Testis (tissue), 3 donors: ENCODE results near the gene AIMP1. TPM values are rescaled to one million over a fixed set of nuclear protein-coding genes. Genes with fewer than 3 reads are reported as not detected.

Experiments used
- DNase-seq: peaks from one replicate; pipeline ENCODE4 v3.0.0-alpha.2; 2019
- H3K27ac ChIP-seq, 2 donors: fragments of 200-600 bp; sonication (generic); one replicate each; pipeline ENCODE4 v1.5.1; 2019
- H3K27me3 ChIP-seq: fragments of 200-600 bp; sonication (generic); one replicate; pipeline ENCODE4 v1.5.1; 2019
- H3K36me3 ChIP-seq: fragments of 200-600 bp; sonication (generic); one replicate; pipeline ENCODE4 v1.5.1; 2017; ENCODE audit warnings: low read depth; ENCODE audit errors: missing control alignments
- H3K4me1 ChIP-seq: fragments of 200-600 bp; sonication (generic); one replicate; pipeline ENCODE4 v1.5.1; 2019
- H3K4me3 ChIP-seq, 2 donors: fragments of 200-600 bp; sonication (generic); one replicate each; pipeline ENCODE4 v1.5.1; 2017 to 2019
- H3K9me3 ChIP-seq: fragments of 200-600 bp; sonication (generic); one replicate; pipeline ENCODE4 v1.5.1; 2017
- POLR2A ChIP-seq: fragments of 450-650 bp; IDR thresholded peaks from one replicate; pipeline ENCODE4 v1.6.1; 2017; ENCODE audit warnings: antibody characterized with exemption, mild to moderate bottlenecking, moderate library complexity
- WGBS, 2 donors: methylation state at CpG; one replicate each; pipeline ENCODE4 v1.1.5; 2018; 5-methylcytosine and 5-hydroxymethylcytosine counted together
- intact Hi-C: fragments of 100-400 bp; cut with DNase I; formaldehyde crosslinking; loops from one replicate; pipeline ENCODE4 v1.15.1; 2023; ENCODE audit warnings: low total_unique reads
- polyA plus RNA-seq: library from polyadenylated mRNA; stranded (reverse); fragments of 350-450 nt; fragmentation: Illumina TruSeq; extraction: RNeasy Lipid Tissue Mini Kit (QIAGEN cat#74804); gene quantifications from one replicate; pipeline ENCODE4 v1.2.3, GENCODE V29; 2014; ENCODE audit warnings: low read depth, low replicate concordance; ENCODE audit not compliant: insufficient read depth
- total RNA-seq, 2 donors: library from RNA; depleted of rRNA; stranded (reverse); fragments of >200 nt; gene quantifications; one replicate each; pipeline ENCODE4 v1.2.3, GENCODE V29; 2016
- TF ChIP-seq, protein P1 (sequence below), 3 experiments: fragments of 450-650 bp in 2 of 3; fragments of 200-600 bp in 1 of 3; sonication (generic) in 1 of 3; IDR thresholded peaks; one replicate each; pipeline ENCODE4 v1.5.1; 2016 to 2019; ENCODE audit warnings: antibody characterized with exemption in 3 of 3, mild to moderate bottlenecking in 2 of 3, moderate library complexity in 1 of 3

AIMP1 gene
- total and polyA plus RNA-seq, 3 donors from 2014 or later: 17.7 to 26.3 (median 20.0) TPM

DNA sequence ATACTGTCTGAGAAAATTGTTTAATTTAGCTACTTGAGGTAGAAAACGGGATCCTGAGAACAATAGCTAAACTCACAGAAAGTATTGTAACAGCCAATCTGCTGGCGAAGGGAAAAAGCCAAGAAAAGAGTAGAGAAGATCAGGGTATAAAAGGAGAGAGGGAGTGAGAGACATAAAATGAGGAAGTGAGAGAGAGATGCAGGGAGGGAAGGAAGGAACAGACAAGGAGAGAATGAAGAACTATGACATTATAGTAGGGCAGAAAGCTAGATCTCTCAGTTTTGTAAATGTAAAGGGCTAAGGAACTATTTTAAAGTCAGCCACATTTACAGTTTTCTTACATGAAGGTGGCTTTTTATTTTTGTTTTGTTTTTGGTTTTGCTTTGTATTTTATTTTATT is 53.9 kb downstream of the AIMP1 start:
- Histone ChIP-seq H3K4me1 (no peaks in the 10 kb centered on the region), H3K27me3 (no peaks in the 10 kb centered on the region), H3K27ac (no peak overlapping the region), H3K9me3 (no peaks in the 10 kb centered on the region), H3K4me3 (no peak overlapping the region), H3K36me3 (no peaks in the 10 kb centered on the region)
- intact Hi-C loops: no loop called here
- DNase-seq: no peak
- WGBS, 2 donors: 73 to 79% methylated on average over 2 of the region's 2 CpGs
- TF ChIP-seq POLR2A: no peak
- TF ChIP-seq, protein P1, sequence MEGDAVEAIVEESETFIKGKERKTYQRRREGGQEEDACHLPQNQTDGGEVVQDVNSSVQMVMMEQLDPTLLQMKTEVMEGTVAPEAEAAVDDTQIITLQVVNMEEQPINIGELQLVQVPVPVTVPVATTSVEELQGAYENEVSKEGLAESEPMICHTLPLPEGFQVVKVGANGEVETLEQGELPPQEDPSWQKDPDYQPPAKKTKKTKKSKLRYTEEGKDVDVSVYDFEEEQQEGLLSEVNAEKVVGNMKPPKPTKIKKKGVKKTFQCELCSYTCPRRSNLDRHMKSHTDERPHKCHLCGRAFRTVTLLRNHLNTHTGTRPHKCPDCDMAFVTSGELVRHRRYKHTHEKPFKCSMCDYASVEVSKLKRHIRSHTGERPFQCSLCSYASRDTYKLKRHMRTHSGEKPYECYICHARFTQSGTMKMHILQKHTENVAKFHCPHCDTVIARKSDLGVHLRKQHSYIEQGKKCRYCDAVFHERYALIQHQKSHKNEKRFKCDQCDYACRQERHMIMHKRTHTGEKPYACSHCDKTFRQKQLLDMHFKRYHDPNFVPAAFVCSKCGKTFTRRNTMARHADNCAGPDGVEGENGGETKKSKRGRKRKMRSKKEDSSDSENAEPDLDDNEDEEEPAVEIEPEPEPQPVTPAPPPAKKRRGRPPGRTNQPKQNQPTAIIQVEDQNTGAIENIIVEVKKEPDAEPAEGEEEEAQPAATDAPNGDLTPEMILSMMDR (IDR thresholded peaks at IDR 0.05): no peak

DNA sequence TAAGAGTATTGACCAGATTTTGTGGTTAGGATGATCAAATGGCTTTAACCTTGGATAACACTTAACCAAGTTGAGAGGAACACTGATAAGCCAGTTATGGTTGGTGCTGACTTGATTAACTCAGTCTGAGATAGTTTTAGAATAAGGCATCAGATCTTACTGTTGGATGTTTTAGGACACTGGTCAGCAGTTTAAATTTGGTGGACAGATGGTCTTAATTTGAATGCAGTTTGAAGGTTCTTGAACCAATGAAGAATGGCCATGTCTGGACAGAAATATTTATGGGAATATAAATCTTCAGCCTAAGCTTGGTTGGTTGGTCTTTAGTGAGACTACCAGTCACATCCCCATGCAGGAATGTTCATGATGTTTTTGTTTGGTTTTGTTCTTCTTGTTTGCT is 54.8 kb downstream of the AIMP1 start:
- H3K36me3 ChIP-seq: no peaks in the 10 kb centered on the region
- H3K4me1 ChIP-seq: no peaks in the 10 kb centered on the region
- DNase-seq: no peak
- TF ChIP-seq POLR2A: no peak
- TF ChIP-seq, protein P1 (IDR thresholded peaks at IDR 0.05): no peak
- H3K9me3 ChIP-seq: no peaks in the 10 kb centered on the region
- H3K4me3 ChIP-seq: no peak overlapping the region
- H3K27me3 ChIP-seq: no peaks in the 10 kb centered on the region
- no peak overlapping the region for H3K27ac ChIP-seq
- intact Hi-C loops: no loop called here

DNA sequence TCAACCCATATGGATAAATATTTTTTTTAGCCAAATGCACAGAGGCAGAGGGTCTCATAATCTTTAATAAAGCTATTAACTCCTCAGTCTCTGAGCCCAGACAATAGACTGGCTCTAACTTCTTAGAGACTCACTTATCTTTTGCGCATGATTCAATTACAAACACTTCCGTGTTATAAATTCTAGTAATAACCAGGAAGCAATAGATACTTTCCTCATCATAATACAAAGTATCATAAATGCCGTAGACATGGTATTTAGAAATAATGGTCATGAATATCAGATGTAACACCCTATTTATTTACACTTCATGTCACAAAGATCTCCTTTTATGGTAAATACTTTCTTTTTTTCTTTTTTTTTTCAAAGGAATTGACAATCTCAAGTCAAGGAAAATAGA is 56.7 kb downstream of the AIMP1 start:
- Histone ChIP-seq H3K27ac (no peak overlapping the region), H3K36me3 (no peaks in the 10 kb centered on the region), H3K4me1 (no peaks in the 10 kb centered on the region), H3K27me3 (no peaks in the 10 kb centered on the region), H3K9me3 (no peaks in the 10 kb centered on the region), H3K4me3 (no peak overlapping the region)
- DNase-seq: no peak
- WGBS, 2 donors: 73 to 75% methylated on average over 3 of the region's 3 CpGs
- no peak for TF ChIP-seq POLR2A
- TF ChIP-seq, protein P1 (IDR thresholded peaks at IDR 0.05): no peak
- intact Hi-C loops: no loop called here

DNA sequence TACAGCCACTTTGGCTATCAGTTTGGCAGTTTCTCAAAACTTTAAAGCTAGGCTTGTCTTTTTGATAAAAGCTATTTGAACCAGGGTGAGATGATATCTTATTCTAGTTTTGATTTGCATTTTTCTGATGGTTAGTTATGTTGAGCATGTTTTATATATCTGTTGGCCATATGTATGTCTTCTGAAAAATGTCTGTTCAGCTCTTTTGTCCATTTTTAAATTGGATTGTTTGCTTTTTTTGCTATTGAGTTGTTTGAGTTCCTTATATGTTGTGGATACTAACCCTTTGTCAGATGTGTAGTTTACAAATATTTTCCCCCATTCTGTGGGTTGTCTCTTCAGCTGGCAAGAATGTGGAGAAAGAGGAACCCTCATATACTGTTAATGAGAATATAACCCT is 63.8 kb downstream of the AIMP1 start:
- Histone ChIP-seq H3K4me3 (no peak overlapping the region), H3K9me3 (no peaks in the 10 kb centered on the region), H3K27ac (no peak overlapping the region), H3K4me1 (no peaks in the 10 kb centered on the region), H3K27me3 (no peaks in the 10 kb centered on the region), H3K36me3 (no peaks in the 10 kb centered on the region)
- no peak for DNase-seq
- no peak for TF ChIP-seq POLR2A
- TF ChIP-seq, protein P1 (IDR thresholded peaks at IDR 0.05): no peak
- intact Hi-C loops: no loop called here

DNA sequence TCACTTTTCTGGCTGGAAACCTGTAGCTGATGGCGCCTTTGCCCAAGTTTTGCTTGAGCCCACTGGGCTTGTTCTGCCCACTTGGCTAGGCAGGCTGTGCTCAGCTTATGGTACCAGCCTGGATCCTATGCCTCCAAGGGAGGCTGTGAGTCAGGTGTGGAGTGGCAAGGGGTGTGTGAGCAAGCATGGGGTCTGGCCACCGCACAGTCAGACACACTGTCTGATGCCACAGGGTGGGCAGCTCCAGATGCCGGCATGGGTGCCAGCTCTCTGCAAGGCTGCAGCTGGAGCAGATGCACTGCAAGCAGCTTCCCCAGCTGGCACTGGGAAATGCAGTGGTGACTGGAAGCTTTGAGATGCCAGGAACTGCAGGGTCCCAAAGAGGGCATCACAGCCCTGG is 68.5 kb downstream of the AIMP1 start:
- Histone ChIP-seq H3K4me3 (no peak overlapping the region), H3K4me1 (no peaks in the 10 kb centered on the region), H3K9me3 (no peaks in the 10 kb centered on the region), H3K27me3 (no peaks in the 10 kb centered on the region), H3K27ac (no peak overlapping the region), H3K36me3 (no peaks in the 10 kb centered on the region)
- WGBS, 2 donors: 97 to 98% methylated on average over 3 of the region's 3 CpGs
- intact Hi-C loops: no loop called here
- DNase-seq: no peak
- TF ChIP-seq POLR2A: no peak
- TF ChIP-seq, protein P1 (IDR thresholded peaks at IDR 0.05): no peak
